K562 (cell line): ENCODE data around the gene PINK1. TPM values are rescaled to one million over a fixed set of nuclear protein-coding genes. Genes with fewer than 3 reads are reported as not detected.

Experiments
- ATAC-seq: fragments of 200-7000 bp; cut with Tn5 transposase; 3 replicates; pipeline ENCODE4 v1.9.1; 2020; ENCODE audit warnings: moderate library complexity
- BruUV-seq: library from RNA; stranded (reverse); fragments of 400-500 nt; replicated peaks from 2 replicates; lab custom pipeline; 2021; lab: Mats Ljungman, UMichigan
- CTCF ChIA-PET: fragments of 300-600 bp; formaldehyde crosslinking; extraction: SDS; loops from one replicate; lab custom pipeline; 2021; ENCODE audit warnings: low intra/inter-chr PET ratio; lab: Yijun Ruan, JAX
- POLR2A ChIA-PET: fragments of 300-600, 350-650 bp; sonication (Branson Sonifier 250); formaldehyde crosslinking; extraction: SDS; loops from one replicate; lab custom pipeline; 2021; ENCODE audit warnings: antibody characterized with exemption, inconsistent platforms; lab: Yijun Ruan, JAX
- DNase-seq, 4 experiments: peaks; one replicate each; pipeline versions ENCODE4 v3.0.0 to v3.0.0-alpha.2; 2011 to 2018; ENCODE audit warnings: low spot score in 3 of 4, mixed read lengths in 3 of 4; ENCODE audit errors: extremely low read depth in 1 of 4
- FAIRE-seq: peaks from 2 replicates; lab custom pipeline; 2011; peaks lifted over from hg19 to GRCh38; lab: Jason Lieb, UNC
- H2AFZ ChIP-seq: 2 replicates; pipeline ENCODE4 v1.6.0; 2011; ENCODE audit warnings: low read depth, low read length, control low read depth, inconsistent platforms
- H3K27ac ChIP-seq: fragments of 200-600 bp; 3 replicates; pipeline ENCODE4 v1.8.0; 2011; ENCODE audit warnings: low read depth, mild to moderate bottlenecking, control low read depth, inconsistent platforms, low read length, moderate library complexity, mixed read lengths; ENCODE audit errors: extremely low read depth
- H3K27me3 ChIP-seq, 2 experiments: fragments of 300-600 bp in 1 of 2; 2 replicates in 1 of 2; 3 replicates in 1 of 2; pipeline versions ENCODE4 v1.6.0 to v1.8.0; 2011; ENCODE audit warnings: inconsistent platforms in 2 of 2, low read length in 2 of 2, mild to moderate bottlenecking in 1 of 2, mixed read lengths in 1 of 2, moderate library complexity in 1 of 2; ENCODE audit not compliant: control insufficient read depth in 2 of 2, insufficient read depth in 2 of 2
- H3K36me3 ChIP-seq: fragments of 300-600 bp; 3 replicates; pipeline ENCODE4 v1.8.0; 2011; ENCODE audit warnings: mild to moderate bottlenecking, low read length, inconsistent platforms; ENCODE audit not compliant: control insufficient read depth, insufficient read depth
- H3K4me1 ChIP-seq, 2 experiments: fragments of 200-600 bp in 1 of 2; replicated peaks in 1 of 2; 2 replicates in 1 of 2; 3 replicates in 1 of 2; pipeline versions ENCODE4 v1.5.1 to v1.8.0; 2011; ENCODE audit warnings: inconsistent platforms in 2 of 2, low read length in 2 of 2, mild to moderate bottlenecking in 1 of 2, mixed read lengths in 1 of 2, moderate library complexity in 1 of 2; ENCODE audit not compliant: control insufficient read depth in 2 of 2, insufficient read depth in 2 of 2
- H3K4me2 ChIP-seq: 2 replicates; pipeline ENCODE4 v1.6.1; 2011; ENCODE audit warnings: low read length, control low read depth, inconsistent platforms, mixed read lengths; ENCODE audit not compliant: insufficient read depth
- H3K4me3 ChIP-seq: fragments of 200-600 bp; sonication (generic), shearing (Covaris generic); 2 replicates; pipeline ENCODE4 v1.5.1; 2016; ENCODE audit warnings: control low read depth, inconsistent platforms
- H3K79me2 ChIP-seq: fragments of 200-600 bp; 3 replicates; pipeline ENCODE4 v1.8.0; 2011; ENCODE audit warnings: low read length, inconsistent platforms; ENCODE audit not compliant: control insufficient read depth, insufficient read depth
- H3K9ac ChIP-seq, 2 experiments: 2 replicates each; pipeline versions ENCODE4 v1.6.0 to v1.6.1; 2011; ENCODE audit warnings: low read depth in 2 of 2, low read length in 2 of 2, control low read depth in 1 of 2, inconsistent platforms in 1 of 2, mild to moderate bottlenecking in 1 of 2, mixed read lengths in 1 of 2; ENCODE audit not compliant: insufficient read depth in 1 of 2
- H3K9me1 ChIP-seq: one replicate; pipeline ENCODE4 v1.6.0; 2011; ENCODE audit warnings: inconsistent platforms, mild to moderate bottlenecking, low read length, moderate library complexity; ENCODE audit not compliant: control insufficient read depth, insufficient read depth
- H3K9me3 ChIP-seq: replicated peaks from 2 replicates; pipeline ENCODE4 v1.5.1; 2011; ENCODE audit warnings: low read depth, low read length, inconsistent platforms; ENCODE audit not compliant: control insufficient read depth, insufficient read depth
- H4K20me1 ChIP-seq: replicated peaks from 2 replicates; pipeline ENCODE4 v1.6.1; 2011; ENCODE audit warnings: low read length, inconsistent platforms, mixed read lengths; ENCODE audit not compliant: control insufficient read depth, insufficient read depth
- JUND ChIP-seq, 2 experiments: IDR thresholded peaks; 2 replicates in 1 of 2; 3 replicates in 1 of 2; pipeline ENCODE4 v1.6.1; 2011; ENCODE audit warnings: borderline replicate concordance in 2 of 2, low read depth in 2 of 2, low read length in 2 of 2, improper control_type of control experiment in 1 of 2, missing biosample characterization in 1 of 2, missing genetic modification characterization in 1 of 2, missing genetic modification reagents in 1 of 2
- NFXL1 ChIP-seq: fragments of 450-650 bp; formaldehyde crosslinking; IDR thresholded peaks from 2 replicates; pipeline ENCODE4 v1.4.0; 2021; ENCODE audit warnings: mild to moderate bottlenecking
- PHTF2 ChIP-seq: fragments of 250-450 bp; sonication (Bioruptor Pico); IDR thresholded peaks from 2 replicates; pipeline ENCODE4 v1.5.0; 2021; ENCODE audit warnings: mild to moderate bottlenecking
- POLR2G ChIP-seq: fragments of 200-400 bp; formaldehyde crosslinking; IDR thresholded peaks from 2 replicates; pipeline ENCODE4 v1.6.1; 2017; ENCODE audit warnings: low read depth, mild to moderate bottlenecking, antibody characterized with exemption, low read length, moderate library complexity
- RERE ChIP-seq: sonication (generic); formaldehyde crosslinking; IDR thresholded peaks from 2 replicates; pipeline ENCODE4 v1.8.0; 2023; ENCODE audit warnings: missing genetic modification reagents, mild to moderate bottlenecking, borderline replicate concordance
- U2AF2 ChIP-seq: fragments of 200-400 bp; formaldehyde crosslinking; optimal IDR thresholded peaks from 2 replicates; pipeline ENCODE3; 2017; ENCODE audit warnings: low read depth, mild to moderate bottlenecking, low read length
- ZNF12 ChIP-seq: sonication (generic); formaldehyde crosslinking; IDR thresholded peaks from 2 replicates; pipeline ENCODE4 v1.4.0; 2020; ENCODE audit warnings: mild to moderate bottlenecking, missing genetic modification reagents
- ZSCAN29 ChIP-seq: fragments of 450-650 bp; IDR thresholded peaks from 2 replicates; pipeline ENCODE4 v1.6.1; 2017
- WGBS: fragments of 100-300 bp; shearing (Covaris generic); methylation state at CpG from one replicate; pipeline ENCODE4 v1.1.6; 2016; ENCODE audit warnings: low coverage, mixed read lengths; ENCODE audit not compliant: insufficient coverage; ENCODE audit errors: missing lambda C conversion rate; 5-methylcytosine and 5-hydroxymethylcytosine counted together
- in situ Hi-C: fragments of 300-500 bp; cut with MboI; formaldehyde crosslinking; loops from 4 replicates; pipeline ENCODE4 v1.15.0; 2018; ENCODE audit warnings: inconsistent platforms, mixed read lengths
- intact Hi-C: fragments of 100-400 bp; cut with micrococcal nuclease; formaldehyde crosslinking; loops from 2 replicates; pipeline ENCODE4 v1.14.2; 2022
- polyA plus RNA-seq, 8 experiments: library from polyadenylated mRNA; depleted of rRNA in 4 of 8; stranded (reverse) in 5 of 8; unstranded in 3 of 8; fragments of >200 nt; fragmentation: Nextera tagmentation in 2 of 8; fragmentation: Illumina TruSeq in 1 of 8; extraction: Ambion mirVana in 2 of 8; extraction: Trizol in 1 of 8; gene quantifications; 2 replicates each; pipeline versions ENCODE4 v1.2.1 to v1.2.3, GENCODE V29; 2011 to 2014; ENCODE audit warnings: inconsistent platforms in 1 of 8, missing spikeins in 1 of 8
- total RNA-seq, 7 experiments: library from RNA; depleted of rRNA in 6 of 7; stranded (reverse); fragments of >200 nt in 6 of 7; fragmentation: Illumina TruSeq in 2 of 7; extraction: Trizol in 2 of 7; gene quantifications; 2 replicates each; pipeline versions ENCODE4 v1.2.1 to v1.2.3, GENCODE V29; 2011 to 2021; ENCODE audit warnings: low replicate concordance in 1 of 7

The PINK1 gene
- total and polyA plus RNA-seq, 9 of the 15 experiments (the other 6 are each of a cell fraction or from before 2014, with no cell fraction given) = 1.5 to 11.3 (median 6.8) TPM

- 61% methylated on average over 9 of the region's 14 CpGs for WGBS
- in situ Hi-C loops (no loop called here), intact Hi-C loops (no loop called here)
- no peak overlapping the region for H3K4me3 ChIP-seq
- no peaks in the 10 kb centered on the region for H3K79me2 ChIP-seq
- ATAC-seq (no peak), DNase-seq (no peak), FAIRE-seq (no peak)
- H3K9me3 ChIP-seq = no peaks in the 10 kb centered on the region
- peaks cover 9% of the 10 kb centered on the region for H4K20me1 ChIP-seq
- no peak overlapping the region for H3K27ac ChIP-seq
- no peak overlapping the region for H3K4me2 ChIP-seq
- H3K4me1 ChIP-seq = peaks cover 0 to 8% of the 10 kb centered on the region in 2 experiments; a peak in 2 of 5 replicates
- peaks cover 19% of the 10 kb centered on the region; the same call in 2 of the 3 replicates for H3K36me3 ChIP-seq
- H3K9me1 ChIP-seq = peaks cover 4% of the 10 kb centered on the region
- TF ChIP-seq JUND (IDR thresholded peaks at IDR 0.05; ENCODE audit: borderline replicate concordance, low read depth, low read length) (no peak), JUND (tag; IDR thresholded peaks at IDR 0.05; ENCODE audit: borderline replicate concordance, low read depth, low read length) (no peak), ZSCAN29 (no peak), PHTF2 (CRISPR knock-in tag) (no peak), POLR2G (peak; percentile 34; the same call in 1 of the 2 replicates), NFXL1 (no peak), ZNF12 (CRISPR knock-in tag) (no peak), RERE (no peak), U2AF2 (no peak)
- peaks cover 2 to 10% of the 10 kb centered on the region in 2 experiments; a peak in 3 of 5 replicates for H3K27me3 ChIP-seq
- no peak overlapping the region for H2AFZ ChIP-seq
- ChIA-PET POLR2A (interaction anchor here (0.5 to 2.3 kb wide), 5 partner anchors 8 to 274 kb away, joined by 3 to 11 read pairs (median 7); partner anchors contain the start of gene DDOST), CTCF (no interaction called here)
- BruUV-seq = no TSS peak
- H3K9ac ChIP-seq = no peak overlapping the region
Measured at GRCh38 chr1:20645414-20645813, 12.2 kb downstream of the PINK1 start.
